ENCODE data around the gene KCNA10.

The KCNA10 gene

DNA sequence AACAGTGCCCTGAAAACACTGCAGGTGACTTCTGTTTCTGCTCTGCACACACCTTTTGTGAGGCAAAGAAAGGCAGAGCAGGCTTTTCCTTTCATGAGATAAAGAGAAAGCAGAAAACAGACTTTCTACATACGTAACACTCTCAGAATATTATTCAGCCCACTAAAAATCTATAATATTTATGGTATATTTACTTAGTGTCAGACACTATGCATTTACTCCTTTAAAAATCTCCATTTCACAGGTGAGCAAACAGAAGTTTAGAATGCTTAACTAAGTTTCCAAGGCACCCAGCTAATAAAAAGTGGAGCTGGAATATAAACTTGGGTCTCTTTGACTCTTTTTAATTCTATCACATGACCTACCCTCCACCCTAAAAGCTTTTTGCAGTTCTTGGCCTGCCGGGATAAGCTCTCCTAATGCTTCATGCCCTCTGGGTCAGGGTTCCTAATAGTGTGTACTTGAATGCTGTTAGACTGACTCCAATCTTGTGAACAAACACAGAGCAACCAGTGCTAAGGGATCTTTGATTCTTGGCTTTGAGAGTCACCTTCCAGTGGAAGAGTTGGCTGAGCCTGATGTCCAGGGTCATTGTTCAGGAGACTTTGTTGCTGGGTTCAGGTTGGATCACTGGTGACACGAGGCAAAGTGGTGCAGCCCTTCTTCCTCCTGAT is 40.9 kb downstream of the KCNA10 start:
- DNase-seq (ENCODE audit: low read depth in 2 of 2) = no peak

DNA sequence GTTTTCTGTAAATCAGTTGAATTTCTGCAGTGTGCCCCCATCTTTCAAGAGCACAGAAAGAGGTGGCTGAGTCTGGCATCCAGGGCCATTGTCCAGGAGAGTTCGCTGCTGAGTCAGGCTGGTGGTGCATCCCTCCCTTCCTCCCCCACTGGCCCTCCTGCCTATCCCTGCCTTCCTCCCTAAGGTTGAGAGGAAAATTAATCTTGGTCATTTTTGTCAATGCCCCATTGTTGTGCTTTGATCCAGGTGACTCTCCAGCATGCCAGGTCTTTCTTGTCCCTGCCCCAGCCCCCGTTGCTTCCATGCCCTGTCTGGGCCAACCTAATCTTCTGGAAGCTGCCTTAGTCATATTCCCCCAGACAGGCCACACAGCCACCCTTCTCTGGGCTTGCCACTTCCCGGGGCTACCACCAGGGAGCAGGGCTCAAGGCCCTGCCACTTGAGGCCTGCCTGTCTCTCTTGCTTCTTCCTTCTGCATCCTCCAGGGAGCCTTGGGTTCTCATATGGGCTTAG is 41.5 kb downstream of the KCNA10 start:
- no peak for DNase-seq (ENCODE audit: low read depth in 2 of 2)

DNA sequence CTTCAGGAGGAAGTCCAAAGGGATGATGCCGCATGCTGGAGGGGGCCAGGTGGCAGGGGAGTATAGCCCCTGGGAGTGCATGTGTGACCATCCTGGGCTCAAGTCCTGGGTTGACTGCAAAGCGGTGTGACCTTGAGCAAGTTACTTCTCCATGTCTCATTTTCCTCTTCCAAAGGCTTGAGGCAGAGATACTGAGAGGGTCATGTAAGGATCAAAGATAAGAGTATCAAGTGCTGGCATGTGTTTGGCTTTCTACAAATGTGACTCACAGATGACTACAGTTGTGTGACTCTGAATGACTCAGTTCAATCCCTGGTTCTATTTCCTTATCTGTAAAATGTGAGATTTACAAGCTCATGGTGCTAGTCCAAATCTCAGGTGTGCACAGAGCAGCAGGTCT is 41.9 kb downstream of the KCNA10 start:
- DNase-seq (ENCODE audit: low read depth in 2 of 2) = no peak

DNA sequence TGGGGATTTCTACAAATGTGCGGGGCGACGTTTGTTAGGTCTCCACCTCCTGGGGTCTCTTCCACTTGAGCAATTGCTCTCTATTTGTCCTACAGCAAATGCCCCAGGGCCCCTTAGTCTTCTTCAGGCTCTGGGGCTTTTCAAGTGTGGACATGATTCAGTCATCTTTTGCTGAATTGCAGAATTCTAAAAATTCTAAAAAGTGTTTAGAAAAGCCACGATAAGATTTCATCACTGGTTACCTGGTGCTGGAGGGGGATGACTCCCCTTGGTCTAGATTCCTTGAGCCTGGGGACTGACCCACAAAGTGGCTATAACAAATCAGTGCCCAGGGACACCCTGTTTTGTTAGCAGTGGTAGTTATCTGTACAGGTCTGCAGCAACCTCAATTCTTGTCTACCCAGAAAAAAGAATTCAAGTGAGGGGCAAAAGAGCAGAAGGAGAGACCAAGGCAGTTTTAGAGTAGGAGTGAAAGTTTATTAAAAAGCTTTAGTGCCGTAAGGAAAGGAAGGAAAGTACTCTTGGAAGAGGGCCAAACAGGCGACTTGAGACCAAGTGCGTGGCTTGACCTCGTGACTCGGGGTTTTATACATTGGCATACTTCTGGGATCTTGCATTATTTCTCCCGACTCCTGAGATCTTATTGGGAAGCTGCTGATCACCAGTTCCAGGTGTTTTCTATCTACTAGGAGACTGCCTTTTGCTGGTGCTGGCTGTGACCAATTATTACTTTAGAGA is 42.8 kb downstream of the KCNA10 start:
- DNase-seq (ENCODE audit: low read depth in 2 of 2) = no peak

DNA sequence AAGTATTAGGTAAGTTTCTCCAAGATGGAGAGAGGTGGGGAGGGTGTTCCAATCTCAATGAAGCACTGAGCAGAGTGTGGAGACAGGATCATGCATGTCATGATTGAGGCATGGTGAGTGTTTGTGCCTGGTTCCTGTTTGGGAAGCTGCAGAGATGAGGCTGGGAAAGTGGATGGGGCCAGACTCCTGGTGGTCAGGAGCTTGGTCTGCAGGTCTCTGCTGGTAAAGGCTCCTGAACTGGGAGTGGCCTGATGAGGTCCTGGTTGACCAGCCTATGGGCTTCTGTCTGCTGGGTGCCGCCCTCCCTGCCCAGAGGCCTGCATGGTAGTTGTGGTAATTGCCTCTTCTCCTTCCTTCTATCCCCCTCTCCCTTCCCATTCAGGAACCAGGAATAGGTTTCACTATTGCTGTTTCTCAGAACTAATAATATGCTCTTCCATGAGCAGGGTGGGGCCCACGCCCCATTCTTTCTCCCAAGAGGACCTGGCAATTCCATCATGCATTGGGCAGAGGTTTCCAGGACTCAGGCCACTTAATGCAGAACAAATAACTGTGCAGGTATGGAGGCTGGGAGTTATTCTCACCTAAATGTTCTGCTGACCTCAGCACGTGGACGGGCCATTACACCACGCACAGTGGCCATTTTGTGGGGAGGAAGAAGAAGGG is 43.5 kb downstream of the KCNA10 start:
- no peak for DNase-seq (ENCODE audit: low read depth in 2 of 2)

DNA sequence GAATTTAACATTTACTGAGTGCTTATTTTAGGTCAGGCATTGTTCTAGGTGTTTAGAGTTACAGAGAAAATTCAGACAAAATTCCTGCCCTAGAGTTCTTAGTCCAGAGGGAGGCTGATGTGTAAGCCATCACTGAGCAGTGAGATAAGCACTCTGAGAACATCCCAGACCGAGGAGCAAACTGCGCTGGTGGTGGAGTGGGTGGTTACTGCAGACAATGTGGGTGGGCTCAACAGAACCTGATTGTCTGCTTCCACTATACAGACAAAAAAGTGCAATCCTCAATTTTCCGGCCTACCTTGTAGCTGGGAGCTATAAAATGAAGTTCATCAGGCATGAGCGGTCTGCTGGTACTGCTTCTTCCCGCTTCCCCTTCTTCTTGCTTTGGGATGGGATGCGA is 44.5 kb downstream of the KCNA10 start:
- DNase-seq (ENCODE audit: low read depth in 2 of 2) = no peak

DNA sequence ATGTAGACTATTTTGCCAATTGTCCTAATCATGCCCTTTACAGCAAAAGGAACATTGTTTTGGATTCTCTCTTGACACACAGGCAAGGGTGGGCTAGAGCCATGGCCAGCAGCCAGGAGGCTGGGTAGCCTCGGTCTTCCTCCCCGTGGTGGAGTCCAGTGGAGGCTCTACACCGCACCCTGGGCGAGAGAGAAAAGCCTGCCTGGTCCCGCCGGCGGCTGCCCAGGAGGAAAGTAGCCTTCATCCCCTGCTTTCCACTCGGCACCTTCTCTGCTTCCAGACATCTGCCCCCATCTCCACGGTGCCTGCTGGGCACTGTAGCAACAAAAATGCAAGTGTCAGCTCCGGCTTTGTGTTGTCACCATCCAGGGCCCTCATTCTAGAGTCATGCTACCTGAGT is 46.4 kb downstream of the KCNA10 start:
- DNase-seq (ENCODE audit: low read depth in 2 of 2) = no peak

DNA sequence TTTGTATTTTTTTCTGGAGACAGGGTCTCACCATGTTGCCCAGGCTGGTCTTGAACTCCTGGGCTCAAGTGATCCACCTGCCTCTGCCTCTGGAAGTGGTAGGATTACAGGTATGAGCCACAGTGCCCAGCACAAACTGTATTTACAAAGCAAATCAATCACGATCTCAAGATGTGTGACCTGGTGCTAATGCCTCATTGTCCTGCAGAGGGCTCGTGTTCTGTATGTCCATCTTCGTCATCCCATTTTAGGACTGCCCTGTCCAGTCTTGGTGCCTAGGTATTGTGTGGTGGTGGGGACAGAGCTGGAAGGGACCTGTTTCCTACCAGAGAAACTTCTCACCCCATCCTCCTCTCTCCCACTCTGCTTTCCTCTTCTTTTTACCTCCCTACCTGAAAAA is 47.8 kb downstream of the KCNA10 start:
- no peak for DNase-seq (ENCODE audit: low read depth in 2 of 2)

Data from stimulated activated CD4-positive, alpha-beta T cell treated with anti-CD3 and anti-CD28 coated beads, Interleukin-15, amount 100 ng/mL, for 48 hours (primary cell).